Ureter (tissue), 1 donor: ENCODE measurements around the gene TBC1D5. TPM values are rescaled to one million over a fixed set of nuclear protein-coding genes. Genes with fewer than 3 reads are reported as not detected.
"Not testable (repeated sequence)": the region's sequence is repeated elsewhere in the genome, so short reads cannot be mapped to it uniquely, and the experiment has no call there.

ENCODE experiments used
- DNase-seq: peaks from one replicate; pipeline ENCODE4 v3.0.0-alpha.2; 2020; ENCODE audit warnings: low spot score
- total RNA-seq: library from RNA; stranded (reverse); gene quantifications from one replicate; pipeline ENCODE4 v1.2.4, GENCODE V29; 2023
- donor health status: DM: yes; HTN: yes; CAD: no.

TBC1D5 gene
- total RNA-seq, 1 donor from 2014 or later = 87.1 TPM

DNA sequence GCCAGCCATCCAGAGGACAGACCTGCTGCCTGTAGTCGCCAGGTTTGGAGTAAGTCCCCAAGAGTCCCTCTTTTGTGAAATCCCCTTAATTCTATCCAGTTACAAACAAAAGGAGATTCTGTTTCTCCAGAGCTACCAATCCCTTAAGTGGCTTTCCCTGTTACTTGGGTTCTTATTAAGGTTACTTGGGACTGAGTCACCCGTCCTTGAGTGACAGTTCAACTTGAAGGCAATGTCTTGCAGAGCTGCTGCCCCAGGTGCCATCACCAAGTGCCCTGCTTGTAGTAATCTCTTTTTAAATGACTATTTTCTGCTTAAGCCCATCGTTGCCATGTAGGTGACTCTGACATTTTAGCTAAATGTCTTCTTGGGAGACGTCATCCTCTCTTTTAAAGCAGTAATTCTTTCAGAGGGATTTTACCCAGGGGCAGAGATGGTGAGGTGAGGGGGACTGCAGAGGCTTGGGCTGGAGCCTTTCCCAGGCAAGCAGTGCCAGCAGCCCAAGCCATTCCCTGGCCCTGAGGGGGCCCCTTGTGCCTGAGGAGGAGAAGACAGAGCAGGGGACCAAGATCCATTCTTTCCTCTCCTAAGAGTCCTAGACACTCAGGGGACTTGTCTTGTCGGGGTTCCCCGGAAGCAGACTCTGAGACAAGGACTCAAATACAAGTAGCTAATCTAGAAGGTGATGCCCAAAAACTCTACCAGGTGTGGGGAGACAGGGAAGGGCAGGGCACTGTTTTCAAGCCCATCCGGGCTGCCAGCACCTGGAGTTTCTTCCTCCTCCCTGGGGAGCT is 604.0 kb downstream of the TBC1D5 start:
- DNase-seq = no peak

DNA sequence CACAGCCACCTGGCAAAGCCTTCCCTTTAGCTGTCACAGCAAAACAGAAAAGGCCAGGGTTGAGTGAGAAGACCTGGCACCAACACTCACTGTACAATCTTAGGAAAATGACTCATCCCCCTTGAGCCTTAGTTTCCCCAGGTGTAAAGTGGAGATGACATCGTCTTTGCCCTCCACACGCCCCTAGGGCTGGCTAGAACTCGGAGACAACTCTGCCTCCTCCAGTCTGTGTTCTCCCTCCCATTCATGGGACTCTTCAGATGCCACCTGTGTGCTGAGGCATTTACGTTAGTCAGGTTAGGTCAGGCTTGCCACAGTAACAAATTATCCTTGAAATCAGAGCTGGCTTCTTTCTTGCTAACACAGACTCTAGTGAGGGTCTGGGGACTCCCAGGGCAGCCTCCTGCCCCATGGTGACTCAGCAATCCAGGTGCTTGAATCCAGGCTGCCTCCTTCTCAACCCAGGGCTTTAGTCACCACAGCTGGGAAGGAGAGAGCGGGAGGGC is 605.1 kb downstream of the TBC1D5 start:
- DNase-seq = no peak

DNA sequence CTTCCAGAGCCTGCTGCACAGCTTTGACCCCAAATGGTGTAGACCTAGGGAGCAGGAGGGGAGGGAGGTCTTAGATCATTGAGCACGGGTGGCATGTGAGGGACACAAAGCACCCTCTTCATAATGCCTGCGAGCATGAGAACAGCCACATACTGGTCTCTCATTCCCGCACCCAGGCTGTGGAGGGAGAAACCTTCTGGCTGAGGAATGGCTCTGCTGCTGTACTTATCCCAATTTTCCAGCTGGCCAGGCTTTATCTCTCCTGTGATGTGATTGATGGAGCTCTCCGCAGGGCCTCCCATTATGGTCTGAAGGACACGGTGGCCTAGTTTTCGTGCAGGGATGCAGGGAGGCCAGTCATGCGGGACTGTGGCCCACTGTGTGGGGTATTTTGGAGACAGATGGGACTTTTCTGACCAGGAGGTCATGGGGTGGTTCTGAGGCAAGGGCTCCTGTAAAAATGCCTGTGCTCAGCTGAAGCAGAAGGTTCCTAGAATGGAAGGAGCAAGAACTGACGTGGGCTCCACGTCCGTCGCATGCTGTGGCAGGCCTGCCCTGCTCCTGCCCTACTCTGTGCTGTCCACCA is 606.2 kb downstream of the TBC1D5 start:
- peak; percentile 66 for DNase-seq

DNA sequence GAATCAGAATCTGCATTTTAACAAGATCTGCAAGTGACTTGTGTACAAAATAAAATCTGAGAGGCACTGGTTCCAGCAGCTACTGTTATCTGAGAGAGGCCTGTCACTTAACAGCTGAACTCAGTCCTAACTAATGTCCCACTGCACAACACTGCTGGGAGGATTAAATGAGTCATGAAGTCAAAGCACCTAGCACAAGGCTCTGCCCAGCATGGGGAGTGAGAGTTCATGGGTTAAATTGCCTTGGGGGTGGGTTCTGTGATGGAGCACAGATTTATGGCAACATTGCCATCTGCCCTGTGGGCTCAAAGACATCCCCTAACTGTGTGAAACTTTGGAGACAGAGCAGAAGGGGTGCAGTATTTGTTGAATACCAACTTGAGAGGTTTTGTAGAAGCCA is 606.7 kb downstream of the TBC1D5 start:
- no peak for DNase-seq

DNA sequence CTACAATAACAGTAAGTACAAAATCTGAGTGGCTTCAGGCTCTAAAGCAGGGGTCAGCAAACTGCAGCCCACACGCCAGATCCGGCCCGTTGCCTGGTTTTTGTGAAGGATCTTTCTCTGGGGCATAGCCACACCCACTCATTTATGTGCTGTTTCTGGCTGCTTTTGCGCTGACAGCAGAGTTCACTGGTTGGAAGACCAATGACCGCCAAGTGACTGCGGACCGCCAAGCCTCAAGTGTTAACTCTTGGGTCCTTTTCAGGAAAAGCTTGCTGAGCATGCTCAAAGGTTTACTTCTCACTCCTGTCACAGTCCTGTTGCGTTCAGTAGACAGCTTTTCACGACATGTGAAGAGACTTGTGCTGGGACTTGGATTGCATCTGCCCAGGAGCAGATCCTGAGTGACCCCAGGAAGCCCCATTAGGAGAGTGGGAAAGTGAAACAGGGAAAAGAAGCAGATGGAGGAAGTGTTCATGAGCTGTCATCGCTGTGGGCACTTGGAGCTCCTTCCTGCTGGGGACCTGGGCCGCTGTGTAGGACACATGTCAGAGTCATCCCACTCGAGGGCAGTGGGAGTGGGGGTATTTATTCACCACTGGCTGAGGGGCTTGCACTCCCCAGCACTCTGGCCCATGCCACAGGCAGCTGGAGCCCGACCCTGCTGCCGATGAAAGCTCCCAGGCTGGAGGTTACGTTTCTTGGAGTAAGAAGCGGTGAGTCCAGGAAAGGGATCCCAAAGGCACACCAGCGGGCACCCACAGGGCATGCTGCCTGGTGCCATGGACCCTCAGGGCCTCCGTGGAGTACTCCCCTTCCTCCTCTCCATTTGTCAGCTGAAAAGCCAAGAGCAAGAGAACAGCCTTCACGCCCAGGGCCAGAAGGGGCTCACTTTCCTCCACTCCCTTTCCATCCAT is 608.5 kb downstream of the TBC1D5 start:
- no peak for DNase-seq

DNA sequence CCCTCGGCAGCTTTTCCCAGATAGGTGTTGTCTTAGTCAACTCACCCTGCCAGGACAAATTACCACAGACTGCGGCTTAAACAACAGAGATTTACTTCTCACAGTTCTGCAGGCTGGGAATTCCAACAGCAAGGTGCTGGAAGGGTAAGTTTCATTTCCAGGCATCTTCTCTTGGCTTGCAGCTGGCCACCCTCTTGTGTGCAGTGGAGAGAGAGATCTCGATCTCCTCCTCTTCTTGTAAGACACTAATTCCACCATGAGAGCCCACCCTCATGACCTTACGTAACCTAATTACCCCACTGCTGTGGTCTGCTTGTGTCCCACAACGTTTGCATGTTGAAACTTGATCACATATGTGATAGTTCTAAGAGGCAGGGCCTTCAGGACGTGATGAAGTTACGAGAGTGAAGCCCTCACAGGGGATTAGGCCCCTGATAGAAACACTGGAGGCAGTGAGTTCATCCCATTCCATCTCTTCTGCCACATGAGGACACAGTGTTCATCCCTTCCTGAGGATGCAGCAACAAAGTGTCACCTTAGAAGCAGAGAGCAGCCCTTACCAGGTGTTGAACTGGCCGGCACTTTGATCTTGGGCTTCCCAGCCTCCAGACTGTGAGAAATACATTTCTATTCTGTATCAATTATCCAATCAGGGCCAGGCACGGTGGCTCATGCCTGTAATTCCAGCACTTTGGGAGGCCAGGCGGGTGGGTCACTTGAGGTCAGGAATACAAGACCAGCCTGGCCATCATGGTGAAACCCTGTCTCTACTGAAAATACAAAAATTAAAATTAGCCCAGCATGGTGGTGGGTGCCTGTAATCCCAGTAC is 609.9 kb downstream of the TBC1D5 start:
- peak; percentile 7 for DNase-seq

DNA sequence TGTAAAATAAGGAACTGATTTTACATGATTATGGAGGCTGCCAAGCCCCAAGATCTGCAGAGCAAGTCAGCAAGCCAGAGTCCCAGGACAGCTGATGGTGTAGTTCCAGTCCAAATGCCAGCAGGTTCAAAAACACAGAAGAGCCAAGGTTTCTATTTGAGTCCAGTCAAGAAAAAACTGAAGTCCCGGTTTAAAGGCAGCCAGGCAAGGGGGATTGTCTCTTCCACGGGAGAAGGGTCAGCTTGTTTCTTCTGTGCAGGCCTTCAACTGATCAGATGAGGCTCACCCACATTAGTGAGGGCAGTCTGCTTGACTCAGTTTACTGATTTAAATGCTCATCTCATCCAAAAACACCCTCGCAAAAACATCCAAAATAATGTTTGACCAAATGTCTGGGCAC is 611.5 kb downstream of the TBC1D5 start:
- peak; percentile 24 for DNase-seq

DNA sequence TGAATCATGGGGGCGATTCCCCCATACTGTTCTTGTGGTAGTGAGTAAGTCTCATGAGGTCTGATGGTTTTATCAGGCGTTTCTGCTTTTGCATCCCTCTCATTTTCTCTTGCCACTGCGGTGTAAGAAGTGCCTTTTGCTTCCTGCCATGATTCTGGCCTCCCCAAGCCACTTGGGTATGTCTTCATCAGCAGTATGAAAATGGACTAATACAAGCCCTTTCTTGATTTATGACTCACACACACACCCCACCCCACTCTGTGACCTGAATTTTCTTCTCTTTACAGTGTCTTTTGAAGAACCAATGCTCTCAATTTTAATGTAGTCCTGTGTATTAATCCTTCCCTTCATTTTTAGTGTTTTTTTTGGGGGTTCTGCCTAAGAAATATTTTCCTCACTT is 612.9 kb downstream of the TBC1D5 start:
- no peak for DNase-seq

DNA sequence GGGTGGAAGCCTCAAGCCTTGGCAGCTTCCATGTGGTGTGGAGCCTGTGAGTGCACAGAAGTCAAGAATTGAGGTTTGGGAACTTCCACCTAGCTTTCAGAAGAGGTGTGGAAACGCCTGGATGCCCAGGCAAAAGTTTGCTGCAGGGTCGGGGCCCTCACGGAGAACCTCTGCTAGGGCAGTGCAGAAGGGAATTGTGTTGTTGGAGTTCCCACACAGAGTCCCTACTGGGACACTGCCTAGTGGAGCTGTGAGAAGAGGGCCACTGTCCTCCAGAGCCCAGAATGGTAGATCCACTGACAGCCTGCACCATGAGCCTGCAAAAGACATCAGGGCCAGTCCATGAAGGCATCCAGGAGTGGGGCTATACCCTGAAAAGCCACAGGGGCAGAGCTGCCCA is 613.8 kb downstream of the TBC1D5 start:
- not testable (repeated sequence) for DNase-seq

DNA sequence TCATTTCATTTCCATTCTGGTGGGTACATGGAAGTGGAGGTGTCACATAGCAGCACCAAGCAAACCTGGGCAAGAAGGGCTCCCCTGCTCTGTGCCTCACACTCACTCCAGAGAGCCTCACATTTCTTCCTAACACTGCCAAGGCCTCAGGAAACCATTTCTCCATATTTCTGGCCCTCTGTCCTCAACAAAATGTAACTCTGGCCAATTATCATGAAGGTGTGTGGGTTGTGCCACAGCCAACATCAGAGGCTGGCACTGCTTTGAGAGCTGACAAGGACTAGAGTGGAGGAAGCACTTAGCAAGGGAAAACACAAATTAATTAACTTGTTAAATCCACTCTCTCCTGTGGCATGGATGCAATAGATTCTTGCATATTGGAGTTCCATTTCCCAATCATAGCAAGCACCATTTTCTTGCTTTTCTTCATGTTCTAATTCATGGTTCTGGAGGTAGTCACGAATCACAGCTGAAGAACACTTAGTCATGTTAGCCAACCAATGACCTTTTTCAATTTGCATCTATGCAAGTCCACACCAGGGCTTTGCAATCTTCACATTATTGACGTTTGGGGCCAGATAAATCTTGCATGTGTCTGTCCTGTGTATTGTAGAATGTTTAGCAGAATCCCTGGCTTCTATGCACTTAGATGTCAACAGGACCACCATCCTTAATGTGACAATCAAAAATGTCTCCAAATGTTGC is 616.5 kb downstream of the TBC1D5 start:
- DNase-seq = no peak

DNA sequence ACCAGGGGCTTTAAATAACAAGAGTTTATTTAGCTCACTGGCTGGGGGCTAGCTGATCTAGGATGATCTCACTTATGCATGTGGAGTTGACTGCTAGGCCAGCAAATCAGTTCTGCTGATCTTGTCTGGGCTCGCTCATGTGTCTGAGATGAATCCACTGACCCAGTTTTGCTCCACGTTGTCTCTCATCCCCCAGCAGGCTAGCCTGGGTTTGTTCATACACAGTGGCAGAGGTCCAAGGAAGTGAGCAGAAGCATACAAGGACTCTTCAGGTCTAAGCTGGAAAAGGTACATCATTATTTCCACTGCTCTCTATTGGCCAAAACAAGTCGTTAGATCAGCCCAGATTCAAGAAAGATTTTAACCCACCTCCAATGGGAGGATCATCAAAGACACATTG is 619.7 kb downstream of the TBC1D5 start:
- DNase-seq = no peak

DNA sequence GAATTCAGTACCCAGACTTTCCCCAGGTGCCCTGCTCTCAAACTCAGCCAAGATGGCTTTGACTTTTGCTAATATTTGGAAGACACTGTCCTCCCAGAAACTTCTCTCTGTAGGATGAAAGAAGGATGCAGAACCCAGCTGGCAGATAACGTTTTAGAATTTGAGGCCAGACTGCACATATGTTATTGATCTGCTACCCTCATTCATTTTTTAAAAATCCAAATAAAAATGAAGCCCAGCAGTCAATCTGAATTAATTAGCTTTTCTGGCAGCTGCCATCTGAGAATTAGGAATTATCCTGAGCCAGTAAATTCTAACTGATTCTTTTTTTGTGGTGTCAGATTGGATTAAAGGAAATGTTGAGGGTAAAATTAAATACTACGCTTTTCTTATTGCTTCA is 621.1 kb downstream of the TBC1D5 start:
- no peak for DNase-seq

DNA sequence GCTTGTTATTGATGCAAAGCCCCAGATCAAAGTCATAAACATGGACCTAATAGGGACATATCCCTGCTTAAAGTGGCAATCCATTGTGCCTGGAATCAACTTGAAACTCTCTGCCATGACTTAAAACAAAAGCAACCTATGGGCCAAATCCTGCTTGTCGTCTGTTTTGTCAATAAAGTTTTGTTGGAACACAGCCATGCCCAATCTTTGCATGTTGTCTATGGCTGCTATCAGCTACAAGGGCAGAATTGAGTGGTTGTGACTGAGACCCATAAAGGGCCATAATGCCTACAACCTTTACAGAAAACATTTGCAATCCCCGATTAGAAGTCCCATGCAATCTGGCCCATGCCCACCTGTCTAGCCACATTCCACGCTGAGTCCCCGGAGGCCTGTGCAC is 622.3 kb downstream of the TBC1D5 start:
- DNase-seq = no peak

DNA sequence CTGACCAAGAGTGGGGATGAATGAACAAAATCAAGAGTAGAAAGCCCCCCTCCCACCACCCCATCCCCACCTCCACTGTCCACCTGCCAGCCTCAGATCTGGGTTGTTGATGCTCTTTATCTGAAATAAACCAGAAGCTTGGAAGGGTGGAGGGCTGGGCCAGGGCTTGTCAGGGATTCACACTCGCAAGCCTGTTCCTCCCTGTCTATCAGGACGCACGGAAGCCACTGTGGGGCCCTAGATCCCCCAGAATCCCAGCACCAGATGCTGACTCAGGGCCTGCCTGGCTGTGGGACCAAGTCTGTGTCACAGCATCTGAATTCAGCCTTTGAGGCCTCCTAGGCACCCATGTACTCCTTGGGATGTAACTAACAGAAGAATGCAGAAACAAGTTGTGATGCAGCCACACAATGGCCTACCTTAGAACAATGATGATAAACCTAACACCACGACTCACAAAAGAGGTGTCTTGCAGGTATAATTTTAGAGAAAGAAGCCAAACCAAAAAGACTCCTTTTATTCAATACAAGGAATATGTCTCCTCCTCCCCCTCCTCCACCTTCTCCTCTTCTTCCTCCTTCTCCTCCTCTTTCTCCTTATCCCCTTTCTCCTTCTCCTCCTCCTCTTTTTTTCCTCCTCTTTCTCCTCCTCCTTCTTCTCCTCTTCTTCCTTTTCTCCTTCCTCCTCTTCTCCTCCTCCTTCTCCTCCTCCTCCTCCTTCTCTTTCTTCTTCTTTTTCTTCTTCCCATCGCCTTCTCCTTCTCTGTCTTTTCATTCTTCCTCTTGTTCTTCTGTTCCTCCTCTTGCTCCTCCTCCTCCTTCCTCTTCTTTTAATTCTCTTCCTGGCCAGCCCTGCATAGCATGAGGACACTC is 623.0 kb downstream of the TBC1D5 start:
- no peak for DNase-seq

DNA sequence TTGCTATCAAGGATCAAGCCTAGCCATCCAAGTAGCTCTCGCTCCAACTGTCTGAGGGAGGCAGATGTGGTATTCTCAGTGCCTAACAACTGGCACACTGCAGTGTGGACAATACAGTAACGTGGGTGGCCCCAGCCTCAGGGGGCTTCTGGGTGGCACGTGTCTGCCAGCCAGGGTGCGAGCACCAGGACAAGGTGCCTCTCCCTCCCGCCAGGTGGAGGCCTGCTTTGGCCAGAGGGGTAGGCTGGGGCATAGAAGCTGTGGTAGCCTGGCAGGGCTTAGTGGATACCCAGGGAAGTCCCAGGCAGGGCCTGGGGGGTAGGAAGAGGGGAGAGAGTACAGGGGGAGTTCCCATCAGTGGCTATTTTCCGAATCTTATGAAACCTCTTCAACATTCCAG is 623.7 kb downstream of the TBC1D5 start:
- no peak for DNase-seq

DNA sequence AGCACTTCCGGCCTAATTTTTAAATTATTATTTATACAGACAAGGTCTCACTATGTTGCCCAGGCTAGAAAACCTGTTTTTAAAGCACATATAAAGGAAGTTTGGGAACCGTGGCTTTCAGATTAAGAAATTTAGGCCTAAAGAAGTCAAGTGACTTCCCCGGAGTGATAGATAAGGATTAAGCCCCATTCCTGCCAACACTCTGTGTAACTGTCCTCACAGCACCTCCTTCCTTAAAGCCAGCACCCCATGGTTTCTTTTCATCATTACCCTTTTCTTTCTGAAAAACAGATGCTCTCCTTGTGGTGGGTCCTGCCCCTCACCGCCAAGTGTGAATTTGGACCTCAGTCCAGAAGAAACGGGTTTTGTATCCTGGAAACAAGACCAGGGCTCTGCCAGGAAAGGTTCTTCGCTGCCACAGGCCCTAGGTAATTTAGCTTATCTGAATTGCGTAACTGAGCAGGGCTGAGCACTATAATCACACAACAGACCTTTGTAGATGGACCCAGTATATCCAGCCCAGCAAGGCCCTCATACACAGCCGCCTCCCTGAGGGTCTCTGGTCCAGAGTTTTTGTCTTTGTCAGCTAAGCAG is 626.3 kb downstream of the TBC1D5 start:
- no peak for DNase-seq

DNA sequence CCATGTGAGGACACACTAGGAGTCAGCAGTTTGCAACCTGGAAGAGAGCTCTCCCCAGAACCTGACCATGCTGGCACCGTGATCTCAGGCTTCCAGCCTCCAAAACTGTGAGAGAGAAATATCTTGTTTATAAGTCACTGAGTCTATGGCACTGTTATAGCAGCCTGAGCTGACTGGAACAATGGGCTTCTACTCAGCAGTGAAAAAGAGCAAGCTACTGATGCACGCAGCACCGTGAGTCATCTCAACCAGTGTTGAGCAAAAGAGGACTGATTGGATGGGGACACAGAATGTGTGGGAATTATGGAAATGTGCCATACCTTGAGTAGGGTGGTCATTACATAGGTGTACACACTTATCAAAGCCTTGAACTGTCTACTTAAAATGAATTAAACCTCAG is 627.2 kb downstream of the TBC1D5 start:
- DNase-seq = no peak

DNA sequence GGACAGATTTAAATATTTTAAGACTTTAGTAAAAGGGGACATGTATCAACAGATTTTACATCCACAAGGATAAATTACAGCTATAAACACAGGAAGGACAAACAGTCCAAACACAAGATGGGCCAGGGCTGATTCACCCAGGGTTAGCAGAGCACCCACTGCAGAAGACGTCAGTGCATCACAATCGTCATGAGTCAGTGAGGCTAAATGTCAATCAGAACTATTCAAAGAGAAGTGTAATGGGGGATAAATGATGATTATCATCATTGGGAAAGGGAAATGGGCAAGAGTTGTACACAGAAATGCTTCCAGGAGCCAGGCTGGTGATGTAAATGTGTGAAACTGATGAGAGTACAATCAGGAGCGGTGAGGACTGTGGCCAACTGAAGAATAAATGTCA is 630.8 kb downstream of the TBC1D5 start:
- DNase-seq = no peak

DNA sequence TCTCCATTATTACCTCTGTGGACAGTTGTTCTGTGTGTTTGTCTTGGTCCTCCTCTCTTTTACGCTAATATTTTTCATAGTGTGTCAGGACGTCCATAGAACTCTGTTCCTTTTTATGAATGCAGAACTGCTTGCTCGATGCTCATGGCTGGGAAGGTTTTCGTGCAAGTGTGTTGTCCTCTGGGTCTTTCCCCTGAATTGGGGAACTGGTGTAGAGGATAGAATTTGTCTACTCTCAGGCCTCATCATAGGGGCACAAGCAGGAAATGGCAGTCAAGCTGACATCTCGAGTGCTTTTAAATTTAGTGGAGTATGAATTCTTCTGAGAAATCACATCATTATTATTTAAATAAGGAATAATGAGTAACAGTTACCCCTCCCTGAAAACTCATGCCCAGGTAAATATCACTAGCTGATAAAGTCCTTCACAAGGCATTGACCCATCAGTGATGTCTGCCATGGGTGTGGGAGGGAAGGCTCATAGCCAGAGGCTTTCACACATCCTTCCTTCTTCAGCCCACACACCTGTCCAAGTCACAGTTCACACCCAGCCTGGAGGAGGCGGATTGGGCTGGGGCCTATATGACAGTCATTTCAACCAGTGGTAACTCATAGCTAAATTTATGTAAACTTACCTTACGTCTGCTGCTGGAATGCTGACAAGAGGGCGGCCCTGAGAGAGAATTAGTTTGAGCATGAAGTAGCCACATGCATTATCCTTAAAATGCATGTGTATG is 631.6 kb downstream of the TBC1D5 start:
- no peak for DNase-seq
